ENCODE results near the gene APBB2.

APBB2 gene

GRCh38 chr4:41079881-41080560, 134.3 kb downstream of the APBB2 start:
- no peak for DNase-seq (ENCODE audit: low spot score)
- TF ChIP-seq CTCF (IDR thresholded peaks at IDR 0.05; ENCODE audit: extremely low read depth, missing control alignments): no peak

GRCh38 chr4:41077628-41078027, 136.7 kb downstream of the APBB2 start:
- TF ChIP-seq CTCF (IDR thresholded peaks at IDR 0.05; ENCODE audit: extremely low read depth, missing control alignments): no peak
- DNase-seq (ENCODE audit: low spot score): no peak

- DNase-seq (ENCODE audit: low spot score): no peak
- TF ChIP-seq CTCF (IDR thresholded peaks at IDR 0.05; ENCODE audit: extremely low read depth, missing control alignments): no peak
Measured at GRCh38 chr4:41076481-41076880, 137.9 kb downstream of the APBB2 start.

- DNase-seq (ENCODE audit: low spot score): no peak
- no peak for TF ChIP-seq CTCF (IDR thresholded peaks at IDR 0.05; ENCODE audit: extremely low read depth, missing control alignments)
Measured at GRCh38 chr4:41074215-41074614, 140.1 kb downstream of the APBB2 start.

- no peak for TF ChIP-seq CTCF (IDR thresholded peaks at IDR 0.05; ENCODE audit: extremely low read depth, missing control alignments)
- no peak for DNase-seq (ENCODE audit: low spot score)
Measured at GRCh38 chr4:41072021-41072777, 142.1 kb downstream of the APBB2 start.

GRCh38 chr4:41070516-41071281, 143.6 kb downstream of the APBB2 start:
- no peak for DNase-seq (ENCODE audit: low spot score)
- no peak for TF ChIP-seq CTCF (IDR thresholded peaks at IDR 0.05; ENCODE audit: extremely low read depth, missing control alignments)

- DNase-seq (ENCODE audit: low spot score): no peak
- no peak for TF ChIP-seq CTCF (IDR thresholded peaks at IDR 0.05; ENCODE audit: extremely low read depth, missing control alignments)
Measured at GRCh38 chr4:41069838-41070237, 144.5 kb downstream of the APBB2 start.

Data from GM20000 (cell line).